Measurements from ENCODE around the gene OR4A16.

OR4A16 gene, protein sequence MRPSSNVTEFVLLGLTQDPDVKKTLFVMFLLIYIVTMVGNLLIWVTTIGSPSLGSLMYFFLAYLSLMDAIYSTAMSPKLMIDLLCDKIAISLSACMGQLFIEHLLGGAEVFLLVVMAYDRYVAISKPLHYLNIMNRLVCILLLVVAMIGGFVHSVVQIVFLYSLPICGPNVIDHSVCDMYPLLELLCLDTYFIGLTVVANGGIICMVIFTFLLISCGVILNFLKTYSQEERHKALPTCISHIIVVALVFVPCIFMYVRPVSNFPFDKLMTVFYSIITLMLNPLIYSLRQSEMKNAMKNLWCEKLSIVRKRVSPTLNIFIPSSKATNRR

DNA sequence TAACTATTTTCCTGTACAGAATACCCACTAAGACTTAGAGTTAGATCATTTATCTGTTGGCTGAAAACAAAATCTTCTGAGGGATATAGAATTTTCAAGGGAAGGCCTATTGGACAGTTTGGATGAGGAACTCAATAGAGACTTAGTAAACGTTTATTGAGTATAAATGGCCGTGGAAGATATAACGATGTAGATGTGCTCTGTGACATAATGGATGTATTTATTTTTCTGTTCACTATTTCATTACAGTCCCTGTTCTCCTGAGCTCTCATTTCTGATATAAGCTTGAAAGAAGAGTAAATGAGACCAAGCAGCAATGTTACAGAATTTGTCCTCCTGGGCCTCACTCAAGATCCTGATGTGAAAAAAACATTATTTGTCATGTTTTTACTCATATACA lies at the start of gene OR4A16:
OR4A16 (plus strand) TSS at position 301 of the 400 bp plus-strand sequence; CDS start at position 301, 0 bp downstream.
- no peak for DNase-seq

DNA sequence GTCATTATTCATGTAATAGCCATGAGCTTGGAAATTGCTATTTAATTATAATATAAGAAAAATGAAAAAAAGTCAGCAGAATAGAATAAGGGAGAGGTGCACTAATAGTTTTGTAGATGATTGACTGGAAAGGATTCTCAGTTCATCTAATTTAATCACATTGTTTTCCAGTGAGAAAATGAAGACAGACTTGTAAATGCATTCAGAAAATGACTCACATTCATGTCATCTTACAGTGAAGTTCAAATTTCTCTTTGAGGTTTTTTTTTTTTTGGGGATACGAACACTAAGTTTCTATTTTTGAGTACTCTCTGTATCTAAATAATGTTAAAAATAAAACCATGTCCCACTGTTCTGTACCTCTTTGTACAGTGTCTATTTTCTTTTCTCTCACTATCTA lies 18.5 kb upstream of the OR4A16 start:
- no peak for DNase-seq

DNA sequence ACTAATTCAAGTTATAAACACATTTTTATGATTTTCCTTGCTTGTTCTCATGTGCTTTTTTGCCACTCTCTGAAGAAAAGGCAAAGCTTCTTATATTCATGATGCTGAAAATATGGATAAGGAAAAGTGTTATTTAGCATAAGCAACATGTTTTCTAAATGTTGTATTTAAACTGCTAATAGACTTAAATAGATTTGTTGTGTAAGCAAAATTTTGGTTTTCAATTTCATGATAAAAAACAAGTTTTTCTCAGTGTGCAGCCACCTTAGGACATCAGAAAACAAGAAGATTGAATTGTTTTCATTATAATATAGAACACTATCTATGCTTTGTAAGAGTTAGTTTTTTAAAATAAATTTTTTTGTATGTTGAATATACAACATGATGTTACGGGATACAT lies 2.3 kb downstream of the OR4A16 start:
- DNase-seq = no peak

DNA sequence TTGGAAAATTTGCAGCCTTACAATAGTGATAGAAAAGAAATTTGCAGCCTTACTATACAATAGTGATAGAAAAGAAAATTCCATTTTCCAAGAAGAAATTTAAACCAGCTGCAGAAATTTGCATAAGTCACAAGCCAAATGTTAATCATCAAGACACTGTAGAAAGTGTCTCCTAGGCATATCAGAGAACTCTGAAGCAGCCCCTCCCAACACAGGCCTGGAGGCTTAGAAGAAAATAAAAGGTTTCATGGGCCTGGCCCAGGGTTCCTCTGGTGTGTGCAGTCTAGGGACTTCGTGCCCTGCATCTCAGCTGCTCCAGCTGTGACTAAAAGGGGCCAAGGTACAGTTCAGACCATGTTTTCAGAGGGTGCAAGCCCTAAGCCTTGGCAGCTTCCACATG lies 6.0 kb downstream of the OR4A16 start:
- DNase-seq = no peak

DNA sequence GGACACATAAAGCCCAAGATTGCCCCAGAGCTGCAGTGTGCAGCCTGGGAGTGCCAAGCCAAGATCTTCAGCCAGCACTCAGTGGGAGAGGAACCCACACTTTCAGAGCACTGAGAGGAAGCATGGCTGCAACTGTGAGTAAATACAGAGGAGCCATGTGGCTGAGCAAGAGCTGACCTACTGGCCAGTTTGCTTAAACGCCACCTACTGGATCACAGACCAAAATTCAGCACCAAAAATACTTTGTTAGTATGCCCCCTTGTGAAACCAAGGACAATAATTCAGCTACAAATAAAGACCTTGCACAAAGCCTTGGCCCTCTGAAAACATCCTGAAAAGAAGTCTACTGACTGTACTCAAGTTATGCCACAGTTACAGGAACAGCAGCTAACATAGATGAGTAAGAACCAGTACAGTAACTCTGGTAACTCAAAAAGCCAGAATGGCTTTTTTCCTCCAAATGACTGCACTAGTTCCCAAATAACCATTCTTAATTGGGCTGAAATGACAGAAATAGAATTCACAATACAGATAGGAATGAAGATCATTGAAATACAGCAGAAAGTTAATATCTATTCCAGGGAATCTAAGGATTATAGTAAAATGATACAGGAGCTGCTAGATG lies 14.7 kb downstream of the OR4A16 start:
- no peak for DNase-seq

DNA sequence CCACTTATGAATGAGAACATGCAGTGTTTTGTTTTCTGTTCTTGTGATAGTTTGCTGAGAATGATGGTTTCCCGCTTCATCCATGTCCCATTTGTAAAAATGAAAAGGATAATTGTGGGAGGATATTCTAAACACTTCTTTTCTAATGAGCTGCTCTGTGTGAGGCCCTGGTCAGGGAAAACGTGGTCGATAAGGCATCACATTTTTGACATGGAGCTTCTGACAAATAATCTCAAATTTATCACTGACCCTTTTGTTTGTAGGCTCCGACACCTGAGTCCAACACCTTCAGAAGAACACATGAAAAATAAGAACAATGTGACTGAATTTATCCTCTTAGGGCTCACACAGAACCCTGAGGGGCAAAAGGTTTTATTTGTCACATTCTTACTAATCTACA lies 24.7 kb downstream of the OR4A16 start, which contains the start of gene OR4A15:
OR4A15 (plus strand) TSS at position 301 of the 400 bp plus-strand sequence; CDS start at position 301, 0 bp downstream.
- DNase-seq = no peak
